HG03342 (cell line): Measurements from ENCODE around the gene CBFB.
"Not testable (repeated sequence)": the region's sequence is repeated elsewhere in the genome, so short reads cannot be mapped to it uniquely, and the experiment has no call there.

Experiments
- ATAC-seq: cut with Tn5 transposase; IDR thresholded peaks from one replicate; pipeline ENCODE4 v1.9.1; 2021; ENCODE audit warnings: mild to moderate bottlenecking, moderate library complexity; ENCODE audit not compliant: unreplicated experiment

Gene CBFB

DNA sequence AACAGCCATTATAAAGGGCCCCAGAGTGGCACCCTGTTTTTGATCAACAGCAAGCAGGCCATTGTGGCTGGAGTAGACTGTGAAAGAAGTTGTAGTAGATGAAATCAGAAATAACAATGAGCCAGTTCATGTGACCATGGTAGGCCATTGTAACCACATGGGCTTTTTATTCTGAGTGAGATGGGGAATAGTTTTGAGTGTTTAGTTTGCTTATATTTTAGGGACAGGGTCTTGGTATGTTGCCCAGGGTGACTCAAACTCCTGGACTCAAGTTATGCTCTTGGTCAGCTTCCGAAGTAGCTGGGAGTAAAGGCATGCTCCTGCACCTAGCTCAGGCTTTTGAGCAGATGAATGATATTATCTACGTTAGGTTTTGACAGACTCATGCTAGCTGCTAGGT, 12.0 kb downstream of the CBFB start:
- no peak for ATAC-seq

- not testable (repeated sequence) for ATAC-seq
Measured at GRCh38 chr16:67041520-67041919, 12.6 kb downstream of the CBFB start.

GRCh38 chr16:67043420-67043819, 14.5 kb downstream of the CBFB start:
- no peak for ATAC-seq

- no peak for ATAC-seq
Measured at GRCh38 chr16:67050796-67051195, 21.8 kb downstream of the CBFB start.

DNA sequence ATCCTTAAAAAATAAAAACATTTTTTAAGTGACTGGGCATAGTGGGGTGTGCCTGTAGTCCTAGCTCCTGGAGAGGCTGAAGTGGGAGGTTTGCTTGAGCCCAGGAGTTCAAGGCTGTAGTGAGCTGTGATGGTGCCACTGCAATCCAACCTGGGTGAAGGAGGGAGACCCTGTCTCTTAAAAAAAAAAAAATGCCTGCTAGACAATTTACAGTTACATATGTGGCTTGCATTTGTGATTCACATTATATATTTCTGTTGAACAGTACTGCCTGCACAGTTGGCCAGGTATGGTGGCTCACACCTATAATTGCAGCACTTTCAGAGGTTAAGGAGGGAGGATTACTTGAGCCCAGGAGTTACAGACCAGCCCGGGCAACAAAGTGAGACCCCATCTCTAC, 23.4 kb downstream of the CBFB start:
- ATAC-seq, result no peak

- ATAC-seq, result no peak
Measured at GRCh38 chr16:67053767-67054334, 24.9 kb downstream of the CBFB start.

DNA sequence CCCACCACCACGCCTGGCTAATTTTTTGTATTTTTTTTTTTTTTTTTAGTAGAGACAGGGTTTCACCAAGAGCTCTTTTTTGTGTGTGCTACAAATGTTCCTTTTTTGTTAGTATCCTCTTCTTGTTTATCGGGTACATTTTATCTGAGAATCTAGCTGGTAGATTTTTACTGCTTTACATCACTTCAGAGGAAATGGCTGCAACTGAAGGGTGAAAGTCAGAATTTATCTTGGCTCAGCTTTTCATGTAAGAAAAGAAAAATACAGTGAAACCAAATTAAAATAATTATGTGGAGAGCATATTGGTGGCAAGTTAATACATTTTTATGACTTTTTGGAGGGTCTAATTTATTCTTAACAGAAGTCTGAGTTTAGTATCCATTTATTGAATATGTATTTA, 26.0 kb downstream of the CBFB start:
- no peak for ATAC-seq

- ATAC-seq, result peak; percentile 56
Measured at GRCh38 chr16:67055712-67056487, 27.0 kb downstream of the CBFB start.

DNA sequence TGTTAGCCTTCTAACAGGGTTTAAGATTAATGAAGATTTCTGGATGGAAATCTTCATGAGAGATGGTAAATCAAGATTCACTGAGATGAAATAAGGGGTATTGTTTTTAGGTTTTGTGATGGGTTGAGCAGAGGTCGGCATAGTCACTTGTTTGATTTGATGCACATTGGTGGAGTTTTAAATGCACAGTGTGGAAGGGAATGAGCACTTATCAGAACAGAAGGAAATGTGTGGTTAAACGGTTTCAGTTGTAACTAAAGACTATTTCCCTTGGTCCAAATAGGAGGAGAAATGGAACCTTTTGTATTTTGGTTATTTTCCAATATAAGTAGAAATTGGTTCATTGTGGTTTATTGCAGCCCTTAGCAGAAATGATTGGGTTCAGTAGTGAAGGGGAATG, 34.1 kb downstream of the CBFB start:
- no peak for ATAC-seq

GRCh38 chr16:67068212-67068753, 39.3 kb downstream of the CBFB start:
- ATAC-seq, result no peak

DNA sequence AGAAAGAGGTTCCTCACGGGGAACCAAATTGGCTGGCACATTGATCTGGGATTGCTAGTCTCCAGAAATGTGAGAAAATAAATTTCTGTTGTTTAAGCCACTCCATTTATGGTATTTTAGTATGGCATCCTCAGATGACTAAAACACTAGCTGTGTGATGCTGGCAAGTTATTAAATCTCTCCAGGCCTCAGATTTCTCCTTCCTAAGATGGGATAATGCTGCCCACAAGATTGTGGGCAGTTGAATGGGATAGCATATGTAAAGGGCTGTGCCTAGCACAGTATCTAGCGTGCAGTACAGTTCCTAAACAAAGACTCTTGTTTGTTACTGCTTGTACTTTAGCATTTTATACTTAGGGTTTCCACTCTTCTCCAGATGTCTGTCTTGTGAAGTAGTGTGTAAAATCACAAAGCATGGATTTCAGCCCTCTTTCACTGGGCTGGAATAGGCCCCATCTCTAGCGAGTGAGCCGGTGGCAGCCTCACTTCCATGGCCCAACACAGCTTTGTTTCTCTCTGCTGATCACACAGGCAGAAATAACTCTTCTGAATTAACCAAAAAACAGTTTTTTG, 42.6 kb downstream of the CBFB start:
- no peak for ATAC-seq

DNA sequence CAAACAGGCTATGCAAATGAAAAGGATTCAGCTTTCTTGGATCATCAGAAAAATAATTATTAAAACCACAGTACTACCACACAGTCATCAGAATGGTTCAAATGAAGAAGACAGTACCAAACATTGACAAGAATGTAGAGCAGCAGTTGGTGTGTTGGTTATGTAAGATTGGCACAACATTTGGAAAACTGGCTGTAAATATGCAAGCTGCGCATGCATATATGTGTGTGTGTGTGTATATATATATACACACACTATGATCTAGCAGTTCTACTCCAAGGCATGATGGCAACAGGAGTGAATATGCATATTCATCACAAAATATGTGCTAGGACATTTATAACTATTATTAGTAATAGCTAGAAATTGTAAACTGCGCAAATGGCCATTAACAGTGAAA, 46.4 kb downstream of the CBFB start:
- no peak for ATAC-seq

- no peak for ATAC-seq
Measured at GRCh38 chr16:67077871-67078270, 48.9 kb downstream of the CBFB start.

GRCh38 chr16:67082100-67082499, 53.2 kb downstream of the CBFB start:
- ATAC-seq, result no peak

DNA sequence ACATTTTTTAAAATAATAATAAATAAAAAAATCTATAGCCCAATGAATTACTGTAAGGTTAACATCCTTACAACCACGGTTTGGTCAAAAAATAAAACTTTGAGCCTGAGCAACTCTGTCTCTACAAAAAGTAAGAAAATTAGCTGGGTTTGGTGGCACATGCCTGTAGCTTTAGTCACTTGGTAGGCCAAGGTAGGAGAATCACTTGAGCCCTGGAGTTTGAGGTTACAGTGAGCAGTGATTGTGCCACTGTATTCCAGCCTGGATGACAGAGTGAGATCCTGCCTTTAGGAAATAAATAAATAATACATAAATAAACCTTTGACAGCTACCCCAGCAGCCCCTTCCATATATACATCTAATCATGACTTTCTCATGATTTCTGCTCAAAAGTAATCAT, 53.9 kb downstream of the CBFB start:
- no peak for ATAC-seq

DNA sequence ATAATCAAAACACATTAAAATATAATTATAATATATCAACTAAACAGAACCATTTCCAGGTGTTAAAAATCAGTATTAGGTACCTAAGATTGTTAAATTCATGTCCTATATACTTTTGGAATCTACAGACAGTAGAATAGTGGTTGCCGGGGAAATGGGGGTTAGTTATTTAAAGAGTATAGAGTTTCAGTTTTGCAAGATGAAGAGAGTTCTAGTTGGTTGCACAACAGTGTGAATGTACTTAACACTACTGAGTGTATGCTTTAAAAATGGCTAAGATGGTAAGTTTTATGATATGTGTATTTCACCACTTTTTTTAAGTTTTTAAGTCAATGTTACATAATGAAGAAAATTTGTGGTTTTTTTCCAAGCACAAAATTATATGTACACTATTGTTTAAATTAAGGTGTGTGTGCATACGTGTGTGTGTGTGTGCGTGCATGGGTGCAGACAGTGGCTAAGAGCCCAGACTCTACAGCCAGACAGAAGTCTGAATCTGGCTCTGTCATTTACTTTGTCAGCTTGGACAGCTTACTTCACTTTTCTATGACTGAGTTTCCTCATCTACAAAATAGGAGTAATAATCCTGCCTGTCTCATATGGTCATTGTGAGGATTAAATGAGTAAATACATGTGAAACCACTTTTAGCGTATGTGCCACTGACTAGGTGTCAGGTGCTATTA, 55.5 kb downstream of the CBFB start:
- peak; percentile 70 for ATAC-seq

DNA sequence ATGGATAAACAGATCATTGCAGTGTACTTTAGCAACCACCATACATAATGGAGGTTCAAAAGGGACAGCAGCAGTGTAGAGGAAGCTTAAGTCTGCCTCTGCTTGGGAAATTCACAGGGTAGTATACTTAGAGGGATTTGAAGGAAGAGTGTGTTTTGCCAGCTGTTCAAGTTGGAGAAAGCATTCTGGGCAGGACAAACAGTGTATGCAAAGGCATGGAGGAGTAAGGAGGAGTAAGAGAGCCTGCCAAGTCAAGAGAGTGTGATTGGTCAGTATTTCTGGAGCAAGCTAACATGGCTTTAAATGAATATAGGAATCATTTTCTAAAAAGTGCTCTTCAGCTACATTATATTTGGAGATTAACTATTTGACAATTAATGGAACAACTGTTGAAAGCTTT, 57.9 kb downstream of the CBFB start:
- ATAC-seq, result no peak

- no peak for ATAC-seq
Measured at GRCh38 chr16:67087291-67087690, 58.3 kb downstream of the CBFB start.

- no peak for ATAC-seq
Measured at GRCh38 chr16:67087803-67088202, 58.9 kb downstream of the CBFB start.

GRCh38 chr16:67088551-67088950, 59.6 kb downstream of the CBFB start:
- no peak for ATAC-seq

DNA sequence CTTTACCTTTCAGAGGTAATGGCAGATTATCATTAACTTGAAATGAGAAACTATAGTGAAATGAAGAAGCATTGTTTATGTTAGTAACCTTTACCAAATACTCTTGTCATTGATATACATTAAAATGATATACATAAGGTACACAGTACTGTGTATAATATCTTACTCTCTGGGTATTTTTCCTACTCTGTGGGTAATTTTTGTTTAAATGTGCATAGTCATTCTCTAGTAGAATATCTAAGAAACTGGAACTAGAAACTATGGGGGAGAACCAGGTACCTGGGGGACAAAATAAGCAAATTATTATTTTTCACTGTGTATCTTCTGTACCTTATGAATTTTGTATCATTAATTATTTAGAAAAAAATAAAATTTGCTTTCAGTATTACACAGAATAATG, 60.2 kb downstream of the CBFB start:
- no peak for ATAC-seq
